Muscle of arm (tissue), 12 donors: ENCODE results near the gene UVRAG. TPM values are rescaled to one million over a fixed set of nuclear protein-coding genes. Genes with fewer than 3 reads are reported as not detected.

Source experiments
- DNase-seq: peaks from one replicate; pipeline ENCODE4 v3.0.0-alpha.2; 2013
- polyA plus RNA-seq, 12 donors: library from polyadenylated mRNA; unstranded; fragments of 120-200 nt; gene quantifications; one replicate each; pipeline ENCODE4 v1.2.1, GENCODE V29; 2013; ENCODE audit not compliant: insufficient read length in 12 of 12

Gene UVRAG
- polyA plus RNA-seq, 12 donors: 8.4 to 15.8 (median 10.8) TPM; not detected in 1

- no peak for DNase-seq
These were observed 32.3 kb upstream of the UVRAG start for GRCh38 chr11:75782540-75783263.

GRCh38 chr11:75783416-75784084 lies 31.5 kb upstream of the UVRAG start:
- no peak for DNase-seq

GRCh38 chr11:75784085-75784478 lies 30.9 kb upstream of the UVRAG start:
- DNase-seq: no peak

GRCh38 chr11:75784506-75784905 lies 30.5 kb upstream of the UVRAG start:
- DNase-seq: no peak

- no peak for DNase-seq
These were observed 29.8 kb upstream of the UVRAG start for GRCh38 chr11:75785187-75785586.

GRCh38 chr11:75786101-75786736 lies 28.8 kb upstream of the UVRAG start:
- no peak for DNase-seq

GRCh38 chr11:75789521-75789920 lies 25.5 kb upstream of the UVRAG start:
- DNase-seq: no peak

- no peak for DNase-seq
These were observed 24.0 kb upstream of the UVRAG start for GRCh38 chr11:75790986-75791385.

GRCh38 chr11:75792127-75792731 lies 22.8 kb upstream of the UVRAG start:
- DNase-seq: no peak

GRCh38 chr11:75792997-75793800 lies 21.8 kb upstream of the UVRAG start:
- no peak for DNase-seq

GRCh38 chr11:75793966-75794365 lies 21.0 kb upstream of the UVRAG start:
- DNase-seq: no peak

GRCh38 chr11:75795276-75796090 lies 19.5 kb upstream of the UVRAG start:
- no peak for DNase-seq

- DNase-seq: no peak
These were observed 18.9 kb upstream of the UVRAG start for GRCh38 chr11:75796091-75796435.

GRCh38 chr11:75797116-75797515 lies 17.9 kb upstream of the UVRAG start:
- DNase-seq: no peak

GRCh38 chr11:75797792-75798191 lies 17.2 kb upstream of the UVRAG start:
- DNase-seq: no peak

GRCh38 chr11:75800136-75800675 lies 14.8 kb upstream of the UVRAG start:
- no peak for DNase-seq

- no peak for DNase-seq
These were observed 14.2 kb upstream of the UVRAG start for GRCh38 chr11:75800728-75801361.

GRCh38 chr11:75801362-75802020 lies 13.5 kb upstream of the UVRAG start:
- DNase-seq: peak; percentile 37
